Lung (tissue), 12 donors: ENCODE measurements around the gene RSRC1. TPM values are rescaled to one million over a fixed set of nuclear protein-coding genes. Genes with fewer than 3 reads are reported as not detected.

Experiments used
- ATAC-seq: fragments of 200-7000 bp; cut with Tn5 transposase; one replicate; pipeline ENCODE4 v1.9.1; 2020; ENCODE audit warnings: moderate number of reproducible peaks; ENCODE audit not compliant: insufficient read depth, low FRiP score
- DNase-seq, 3 donors: peaks; one replicate each; pipeline ENCODE4 v3.0.0-alpha.2; 2013 to 2017
- H3K27ac ChIP-seq, 2 donors: one replicate each; pipeline ENCODE4 v1.5.1; 2013; ENCODE audit warnings: mild to moderate bottlenecking in 2 of 2, moderate library complexity in 2 of 2, control low read depth in 1 of 2, inconsistent platforms in 1 of 2, low read depth in 1 of 2, low read length in 1 of 2
- H3K27me3 ChIP-seq, 3 donors: one replicate each; pipeline ENCODE4 v1.5.1; 2013; ENCODE audit warnings: low read length in 2 of 3; ENCODE audit not compliant: control insufficient read depth in 3 of 3, insufficient read depth in 3 of 3
- H3K36me3 ChIP-seq, 4 donors: one replicate each; pipeline ENCODE4 v1.5.1; 2013; ENCODE audit warnings: low read length in 4 of 4, mild to moderate bottlenecking in 1 of 4, moderate library complexity in 1 of 4; ENCODE audit not compliant: control insufficient read depth in 4 of 4, insufficient read depth in 4 of 4
- H3K4me1 ChIP-seq, 5 donors: one replicate each; pipeline ENCODE4 v1.5.1; 2013; ENCODE audit warnings: low read length in 5 of 5, mild to moderate bottlenecking in 2 of 5, moderate library complexity in 1 of 5; ENCODE audit not compliant: control insufficient read depth in 5 of 5, insufficient read depth in 5 of 5
- H3K4me3 ChIP-seq: one replicate; pipeline ENCODE4 v1.5.1; 2013; ENCODE audit warnings: mild to moderate bottlenecking, control low read depth, moderate library complexity
- H3K9ac ChIP-seq, 2 donors: one replicate each; pipeline ENCODE4 v1.5.1; 2013; ENCODE audit warnings: low read length in 2 of 2, control low read depth in 1 of 2; ENCODE audit not compliant: insufficient read depth in 1 of 2
- H3K9me3 ChIP-seq, 4 donors: one replicate each; pipeline ENCODE4 v1.5.1; 2013; ENCODE audit warnings: low read length in 3 of 4, mild to moderate bottlenecking in 1 of 4, moderate library complexity in 1 of 4; ENCODE audit not compliant: control insufficient read depth in 4 of 4, insufficient read depth in 3 of 4
- CTCF ChIP-seq: IDR thresholded peaks from 2 replicates; pipeline ENCODE4 v1.5.1; 2012; ENCODE audit warnings: mild to moderate bottlenecking; ENCODE audit errors: control extremely low read depth, extremely low read depth
- WGBS, 2 donors: extraction: QIAGEN DNeasy Blood & Tissue Kit; methylation state at CpG; one replicate each; pipeline ENCODE4 v1.1.7; 2013; 5-methylcytosine and 5-hydroxymethylcytosine counted together
- polyA plus RNA-seq, 2 donors: library from polyadenylated mRNA; stranded (reverse); fragments of 200-250 nt; gene quantifications; one replicate each; pipeline ENCODE4 v1.2.1, GENCODE V29; 2013
- total RNA-seq, 2 donors: library from RNA; depleted of rRNA in 1 of 2; stranded (reverse); fragments of >200 nt in 1 of 2; gene quantifications; one replicate each; pipeline ENCODE4 v1.2.1, GENCODE V29; 2014 to 2021
- donor health status: control.
- donor health status: control.
- donor health status: Bipolar disorder and iron deficiency.
- donor health status: healthy.
- donor health status: DM: yes; HTN: yes; CAD: no.

The RSRC1 gene
- total and polyA plus RNA-seq, 4 donors: 9.1 to 53.5 (median 17.0) TPM

GRCh38 chr3:158455406-158455805 lies 345.5 kb downstream of the RSRC1 start:
- Histone ChIP-seq H3K36me3 (no peaks in the 10 kb centered on the region), H3K9ac (no peak overlapping the region), H3K9me3 (no peaks in the 10 kb centered on the region), H3K4me3 (no peak overlapping the region), H3K27ac (no peak overlapping the region), H3K27me3 (no peaks in the 10 kb centered on the region), H3K4me1 (no peaks in the 10 kb centered on the region)
- no peak for DNase-seq
- WGBS, 2 donors: 87 to 99% methylated on average over 5 of the region's 5 CpGs
- ATAC-seq: no peak
- no peak for TF ChIP-seq CTCF

- no peak for DNase-seq
- WGBS, 2 donors: 63 to 85% methylated on average over 3 of the region's 3 CpGs
- H3K4me1 ChIP-seq: no peaks in the 10 kb centered on the region
- H3K27ac ChIP-seq: no peak overlapping the region
- no peak for ATAC-seq
- TF ChIP-seq CTCF: no peak
- no peaks in the 10 kb centered on the region for H3K36me3 ChIP-seq
- H3K27me3 ChIP-seq: no peaks in the 10 kb centered on the region
- H3K4me3 ChIP-seq: no peak overlapping the region
- no peaks in the 10 kb centered on the region for H3K9me3 ChIP-seq
- no peak overlapping the region for H3K9ac ChIP-seq
Observed at GRCh38 chr3:158456114-158456513, 346.2 kb downstream of the RSRC1 start.

GRCh38 chr3:158458464-158458863 lies 348.6 kb downstream of the RSRC1 start:
- no peaks in the 10 kb centered on the region for H3K27me3 ChIP-seq
- H3K27ac ChIP-seq: no peak overlapping the region
- no peak overlapping the region for H3K4me3 ChIP-seq
- no peak overlapping the region for H3K9ac ChIP-seq
- 81 to 86% methylated on average over 5 of the region's 5 CpGs for WGBS, 2 donors
- DNase-seq (peak in 1 of 3 donors; percentile 12), ATAC-seq (no peak)
- no peaks in the 10 kb centered on the region for H3K4me1 ChIP-seq
- H3K9me3 ChIP-seq: no peaks in the 10 kb centered on the region
- no peaks in the 10 kb centered on the region for H3K36me3 ChIP-seq
- no peak for TF ChIP-seq CTCF

GRCh38 chr3:158460926-158461325 lies 351.0 kb downstream of the RSRC1 start:
- H3K9ac ChIP-seq: no peak overlapping the region
- DNase-seq (peak in 1 of 3 donors; percentile 6), ATAC-seq (no peak)
- H3K4me3 ChIP-seq: no peak overlapping the region
- no peak overlapping the region for H3K27ac ChIP-seq
- H3K27me3 ChIP-seq: no peaks in the 10 kb centered on the region
- WGBS, 2 donors: 0 to 35% methylated on average over 1 of the region's 1 CpG
- H3K4me1 ChIP-seq: no peaks in the 10 kb centered on the region
- TF ChIP-seq CTCF: no peak
- no peaks in the 10 kb centered on the region for H3K36me3 ChIP-seq
- no peaks in the 10 kb centered on the region for H3K9me3 ChIP-seq
